Caco-2 (cell line): ENCODE results near the gene CIC. TPM values are rescaled to one million over a fixed set of nuclear protein-coding genes. Genes with fewer than 3 reads are reported as not detected.
"Not testable (repeated sequence)": the region's sequence is repeated elsewhere in the genome, so short reads cannot be mapped to it uniquely, and the experiment has no call there.

Experiments used
- BruUV-seq: library from RNA; stranded (reverse); fragments of 400-500 nt; replicated peaks from 2 replicates; lab custom pipeline; 2021; lab: Mats Ljungman, UMichigan
- CTCF ChIA-PET: fragments of 300-600 bp; sonication (Branson Sonifier 250); formaldehyde crosslinking; loops from one replicate; lab custom pipeline; 2022; ENCODE audit warnings: antibody characterized with exemption; lab: Charles Lee
- POLR2A ChIA-PET: fragments of 300-600 bp; sonication (Branson Sonifier 250); formaldehyde crosslinking; loops from one replicate; lab custom pipeline; 2022; ENCODE audit warnings: antibody characterized with exemption; lab: Charles Lee
- DNase-seq, 2 experiments: peaks; one replicate each; pipeline versions ENCODE4 v3.0.0 to v3.0.0-alpha.2; 2020 to 2022
- H3K27me3 ChIP-seq: replicated peaks from 2 replicates; pipeline ENCODE4 v1.6.0; 2011; ENCODE audit warnings: low read length; ENCODE audit not compliant: control insufficient read depth, insufficient read depth
- H3K36me3 ChIP-seq: 2 replicates; pipeline ENCODE4 v1.5.1; 2011; ENCODE audit warnings: low read length; ENCODE audit not compliant: control insufficient read depth, insufficient read depth
- H3K4me1 ChIP-seq: fragments of 250-450 bp; sonication (Bioruptor Pico); 2 replicates; pipeline ENCODE4 v1.5.1; 2020; ENCODE audit warnings: mild to moderate bottlenecking
- H3K4me3 ChIP-seq: 2 replicates; pipeline ENCODE4 v1.5.1; 2011; ENCODE audit warnings: low read depth, mild to moderate bottlenecking, control low read depth, low read length
- H3K9me3 ChIP-seq: fragments of 250-450 bp; sonication (Bioruptor Pico); 2 replicates; pipeline ENCODE4 v1.5.1; 2020; ENCODE audit warnings: mild to moderate bottlenecking, moderate library complexity
- H3K27ac Mint-ChIP-seq: one replicate; pipeline ENCODE4 v1.8.0; 2022; ENCODE audit warnings: mixed read lengths; ENCODE audit not compliant: unreplicated experiment
- H3K27me3 Mint-ChIP-seq: one replicate; pipeline ENCODE4 v1.8.0; 2022; ENCODE audit warnings: mixed read lengths; ENCODE audit not compliant: insufficient read depth, unreplicated experiment
- H3K36me3 Mint-ChIP-seq: one replicate; pipeline ENCODE4 v1.8.0; 2022; ENCODE audit warnings: mild to moderate bottlenecking, mixed read lengths; ENCODE audit not compliant: insufficient read depth, unreplicated experiment
- H3K4me1 Mint-ChIP-seq: one replicate; pipeline ENCODE4 v1.8.0; 2022; ENCODE audit warnings: low read depth, mixed read lengths; ENCODE audit not compliant: unreplicated experiment
- H3K4me3 Mint-ChIP-seq: one replicate; pipeline ENCODE4 v1.8.0; 2022; ENCODE audit warnings: mild to moderate bottlenecking, moderate library complexity, mixed read lengths; ENCODE audit not compliant: unreplicated experiment
- H3K9me3 Mint-ChIP-seq: one replicate; pipeline ENCODE4 v1.8.0; 2022; ENCODE audit warnings: mixed read lengths; ENCODE audit not compliant: unreplicated experiment
- CTCF ChIP-seq, 2 experiments: fragments of 200-600 bp in 1 of 2; IDR thresholded peaks; 1 replicate in 1 of 2; 2 replicates in 1 of 2; pipeline versions ENCODE4 v1.5.1 to v1.8.0; 2011 to 2022; ENCODE audit warnings: antibody characterized with exemption in 1 of 2, control low read depth in 1 of 2, inconsistent platforms in 1 of 2, low read depth in 1 of 2, low read length in 1 of 2, mild to moderate bottlenecking in 1 of 2, moderate library complexity in 1 of 2; ENCODE audit not compliant: insufficient read depth in 1 of 2, severe bottlenecking in 1 of 2, unreplicated experiment in 1 of 2
- intact Hi-C: fragments of 100-400 bp; cut with micrococcal nuclease; formaldehyde crosslinking; loops from one replicate; pipeline ENCODE4 v1.10.0; 2022; ENCODE audit not compliant: unreplicated experiment
- total RNA-seq: library from RNA; stranded (reverse); gene quantifications from 2 replicates; pipeline ENCODE4 v1.2.3, GENCODE V29; 2022

CIC gene
- total RNA-seq, 1 experiment from 2014 or later, result 47.8 TPM

GRCh38 chr19:42334697-42335373, 65.8 kb downstream of the CIC start:
- Histone ChIP-seq H3K9me3 (no peaks in the 10 kb centered on the region), H3K27me3 (no peaks in the 10 kb centered on the region), H3K36me3 (no peaks in the 10 kb centered on the region), H3K4me1 (no peaks in the 10 kb centered on the region), H3K4me3 (no peak overlapping the region)
- ChIA-PET POLR2A (no interaction called here), CTCF (no interaction called here)
- H3K27ac Mint-ChIP-seq, result no peak overlapping the region
- intact Hi-C loops, result no loop called here
- no peaks in the 10 kb centered on the region for H3K36me3 Mint-ChIP-seq
- no TSS peak for BruUV-seq
- no peaks in the 10 kb centered on the region for H3K9me3 Mint-ChIP-seq
- no peaks in the 10 kb centered on the region for H3K27me3 Mint-ChIP-seq
- no peak overlapping the region for H3K4me3 Mint-ChIP-seq
- no peak for TF ChIP-seq CTCF (IDR thresholded peaks at IDR 0.05; ENCODE audit: insufficient read depth in 1 of 2, low read depth in 1 of 2, low read length in 1 of 2, severe bottlenecking in 1 of 2, unreplicated experiment in 1 of 2)
- H3K4me1 Mint-ChIP-seq, result no peaks in the 10 kb centered on the region
- no peak for DNase-seq

DNA sequence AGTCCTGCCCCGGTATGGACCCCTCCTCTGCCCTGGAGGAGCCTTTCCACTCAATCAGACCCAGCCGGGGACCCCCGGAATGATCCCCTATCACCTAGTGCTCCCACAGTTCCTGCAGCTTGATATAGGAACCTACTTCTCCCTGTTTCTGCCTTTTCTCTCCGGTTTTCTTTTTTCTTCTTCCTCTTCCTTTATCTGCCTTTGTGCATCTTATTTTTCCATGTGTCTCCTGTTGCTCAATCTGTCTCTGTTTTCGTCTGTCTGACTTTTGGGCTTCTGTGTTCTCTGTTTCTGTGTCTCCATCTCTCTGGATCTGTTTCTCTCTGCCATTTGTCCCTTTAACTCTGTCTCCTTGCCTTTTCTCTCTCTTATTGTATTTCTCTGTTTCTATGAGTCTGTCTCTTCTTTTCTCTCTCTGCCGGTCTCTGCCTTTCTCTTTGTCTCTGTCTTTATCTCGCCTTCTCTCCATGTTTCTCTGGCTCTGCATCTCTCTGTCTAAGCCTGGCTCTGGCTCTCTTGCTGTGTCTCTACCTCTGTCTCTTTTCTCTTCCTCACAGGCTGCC, 66.4 kb downstream of the CIC start:
- no peaks in the 10 kb centered on the region for H3K4me1 ChIP-seq
- H3K27me3 Mint-ChIP-seq, result no peaks in the 10 kb centered on the region
- no peak overlapping the region for H3K27ac Mint-ChIP-seq
- BruUV-seq, result no TSS peak
- H3K4me3 ChIP-seq, result no peak overlapping the region
- no peaks in the 10 kb centered on the region for H3K36me3 ChIP-seq
- H3K4me3 Mint-ChIP-seq, result no peak overlapping the region
- TF ChIP-seq CTCF (IDR thresholded peaks at IDR 0.05; ENCODE audit: insufficient read depth in 1 of 2, low read depth in 1 of 2, low read length in 1 of 2, severe bottlenecking in 1 of 2, unreplicated experiment in 1 of 2), result no peak
- CTCF ChIA-PET, result no interaction called here
- H3K27me3 ChIP-seq, result no peaks in the 10 kb centered on the region
- DNase-seq, result no peak
- H3K9me3 Mint-ChIP-seq, result no peaks in the 10 kb centered on the region
- no peaks in the 10 kb centered on the region for H3K4me1 Mint-ChIP-seq
- no peaks in the 10 kb centered on the region for H3K9me3 ChIP-seq
- POLR2A ChIA-PET, result no interaction called here
- no peaks in the 10 kb centered on the region for H3K36me3 Mint-ChIP-seq
- intact Hi-C loops, result no loop called here

DNA sequence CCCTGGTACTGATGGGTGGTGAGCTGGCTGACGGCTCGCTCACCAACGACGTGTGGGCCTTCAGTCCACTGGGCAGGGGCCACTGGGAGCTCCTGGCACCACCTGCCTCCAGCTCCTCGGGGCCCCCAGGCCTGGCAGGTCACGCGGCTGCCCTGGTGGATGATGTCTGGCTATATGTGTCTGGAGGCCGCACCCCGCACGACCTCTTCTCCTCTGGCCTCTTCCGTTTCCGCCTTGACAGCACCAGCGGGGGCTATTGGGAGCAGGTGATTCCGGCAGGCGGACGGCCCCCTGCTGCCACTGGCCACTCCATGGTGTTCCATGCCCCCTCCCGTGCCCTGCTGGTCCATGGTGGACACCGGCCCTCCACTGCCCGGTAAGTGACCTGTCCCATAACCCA, 66.9 kb downstream of the CIC start:
- Histone ChIP-seq H3K4me1 (no peaks in the 10 kb centered on the region), H3K9me3 (no peaks in the 10 kb centered on the region), H3K36me3 (no peaks in the 10 kb centered on the region), H3K27me3 (no peaks in the 10 kb centered on the region), H3K4me3 (no peak overlapping the region)
- ChIA-PET POLR2A (no interaction called here), CTCF (no interaction called here)
- intact Hi-C loops, result no loop called here
- Mint-ChIP-seq H3K4me3 (no peak overlapping the region), H3K27me3 (no peaks in the 10 kb centered on the region), H3K36me3 (no peaks in the 10 kb centered on the region), H3K27ac (no peak overlapping the region), H3K9me3 (no peaks in the 10 kb centered on the region), H3K4me1 (no peaks in the 10 kb centered on the region)
- TF ChIP-seq CTCF (IDR thresholded peaks at IDR 0.05; ENCODE audit: insufficient read depth in 1 of 2, low read depth in 1 of 2, low read length in 1 of 2, severe bottlenecking in 1 of 2, unreplicated experiment in 1 of 2), result no peak
- no TSS peak for BruUV-seq
- DNase-seq, result no peak

DNA sequence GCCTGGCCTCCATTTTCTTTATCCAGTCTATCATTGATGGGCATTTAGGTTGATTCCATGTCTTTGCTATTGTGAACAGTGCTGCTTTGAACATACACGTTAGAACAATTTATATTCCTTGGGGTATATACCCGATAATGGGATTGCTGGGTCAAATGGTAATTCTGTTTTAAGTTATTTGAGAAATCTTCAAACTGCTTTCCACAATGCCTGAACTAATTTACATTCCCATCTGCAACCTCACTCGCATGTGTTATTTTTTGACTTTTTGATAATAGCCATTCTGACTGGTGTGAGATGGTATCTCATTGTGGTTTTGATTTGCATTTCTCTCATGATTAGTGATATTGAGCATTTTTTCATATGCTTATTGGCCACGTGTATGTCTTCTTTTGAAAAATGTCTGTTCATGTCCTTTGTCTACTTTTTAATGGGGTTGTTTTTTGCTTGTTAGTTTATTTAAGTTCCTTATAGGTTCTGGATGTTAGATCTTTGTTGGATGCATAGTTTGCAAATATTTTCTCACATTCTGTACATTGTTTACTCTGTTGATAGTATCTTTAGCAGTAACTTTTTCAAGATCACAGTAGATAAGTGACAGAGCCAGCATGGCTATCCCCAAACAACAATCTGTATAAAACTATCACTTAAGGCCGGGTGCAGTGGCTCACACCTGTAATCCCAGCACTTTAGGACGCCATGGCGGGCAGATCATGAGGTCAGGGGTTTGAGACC, 70.2 kb downstream of the CIC start:
- H3K9me3 ChIP-seq, H3K4me3 ChIP-seq, DNase-seq, H3K36me3 ChIP-seq, H3K4me3 Mint-ChIP-seq, H3K36me3 Mint-ChIP-seq, H3K4me1 Mint-ChIP-seq, H3K27ac Mint-ChIP-seq, H3K9me3 Mint-ChIP-seq, H3K27me3 Mint-ChIP-seq, H3K4me1 ChIP-seq, POLR2A ChIA-PET, CTCF ChIA-PET, intact Hi-C loops, BruUV-seq, H3K27me3 ChIP-seq: not testable (repeated sequence)

DNA sequence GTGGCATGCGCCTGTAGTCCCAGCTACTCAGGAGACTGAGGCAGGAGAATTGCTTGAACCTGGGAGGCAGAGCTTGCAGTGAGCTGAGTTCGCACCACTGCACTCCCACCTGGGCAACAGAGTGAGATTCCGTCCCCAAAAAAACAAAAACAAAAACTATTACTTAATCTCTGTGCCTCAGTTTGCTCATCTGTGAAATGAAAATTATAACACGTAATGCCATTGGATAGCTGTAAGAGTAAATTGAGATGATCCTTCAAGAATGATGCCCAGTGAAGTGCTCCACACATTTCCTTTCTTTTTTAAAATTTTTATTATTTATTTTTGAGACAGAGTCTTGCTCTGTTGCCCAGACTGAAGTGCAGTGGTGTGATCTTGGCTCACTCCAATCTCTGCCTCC, 70.9 kb downstream of the CIC start:
- BruUV-seq, H3K27me3 Mint-ChIP-seq, intact Hi-C loops, H3K27ac Mint-ChIP-seq, DNase-seq, H3K27me3 ChIP-seq, H3K4me3 Mint-ChIP-seq, H3K4me1 Mint-ChIP-seq, H3K36me3 Mint-ChIP-seq, POLR2A ChIA-PET, H3K9me3 Mint-ChIP-seq, H3K36me3 ChIP-seq, H3K4me3 ChIP-seq, CTCF ChIA-PET, H3K4me1 ChIP-seq, H3K9me3 ChIP-seq: not testable (repeated sequence)
